Fibroblast of skin of abdomen (primary cell): ENCODE data around the gene GRIK2.
"Not testable (repeated sequence)": the region's sequence is repeated elsewhere in the genome, so short reads cannot be mapped to it uniquely, and the experiment has no call there.

Source experiments
- DNase-seq: peaks from one replicate; pipeline ENCODE4 v3.0.0-alpha.2; 2013

GRIK2 gene

DNA sequence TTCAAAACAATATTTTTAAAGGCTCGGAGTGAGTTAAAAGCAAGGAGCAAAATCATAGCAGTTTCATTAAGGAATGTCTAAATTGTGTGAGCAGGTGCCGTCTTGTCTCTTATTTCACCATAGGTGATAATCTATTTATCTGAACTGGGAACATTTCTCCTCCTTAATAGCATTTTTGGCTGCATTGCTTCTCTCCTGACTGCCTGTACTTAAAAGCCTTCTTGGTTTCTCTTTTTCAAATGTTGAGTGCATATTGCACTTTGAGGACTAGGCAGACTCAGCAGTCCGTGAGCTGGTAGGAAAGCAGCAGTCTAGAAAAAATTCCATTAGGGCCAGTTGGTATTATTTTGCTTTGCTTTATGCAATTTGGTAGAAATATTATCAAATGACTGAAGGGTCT, 645.9 kb downstream of the GRIK2 start:
- no peak for DNase-seq

DNA sequence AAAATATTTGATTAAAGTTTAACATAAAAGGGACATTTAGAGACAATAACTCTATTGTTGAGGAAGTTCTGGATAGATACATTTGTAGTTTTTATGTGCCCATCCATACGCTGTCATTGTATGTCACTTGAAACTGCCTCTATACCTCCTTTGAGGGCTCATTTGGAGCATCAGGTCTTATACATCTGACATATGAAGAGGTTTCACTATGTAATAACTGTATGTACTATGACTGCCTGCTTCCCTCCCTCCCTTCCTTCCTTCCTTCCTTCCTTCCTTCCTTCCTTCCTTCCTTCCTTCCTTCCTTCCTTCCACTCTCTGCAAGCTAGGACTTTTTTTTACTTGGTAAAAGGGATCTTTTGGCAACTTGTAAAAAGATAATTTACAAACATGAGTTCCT, 657.5 kb downstream of the GRIK2 start:
- no peak for DNase-seq

DNA sequence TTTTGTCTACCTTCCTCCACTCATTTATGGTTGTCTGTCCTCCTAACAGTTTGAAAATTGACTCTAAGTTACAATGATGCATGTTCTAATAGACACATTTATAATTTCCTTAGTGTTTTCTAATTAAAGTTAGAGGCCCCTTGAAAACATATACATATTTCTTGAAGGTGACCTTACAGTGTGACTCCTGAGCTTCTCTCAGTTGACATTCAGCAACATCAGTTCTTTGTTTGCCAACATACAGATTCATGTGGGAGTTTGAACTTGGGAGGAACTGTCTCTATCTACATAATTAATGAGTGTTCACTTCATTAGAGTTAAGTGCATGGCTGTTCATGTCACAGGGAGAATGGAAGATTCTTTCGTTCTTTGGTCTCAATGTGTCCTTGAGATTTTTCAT, 658.2 kb downstream of the GRIK2 start:
- DNase-seq: no peak

DNA sequence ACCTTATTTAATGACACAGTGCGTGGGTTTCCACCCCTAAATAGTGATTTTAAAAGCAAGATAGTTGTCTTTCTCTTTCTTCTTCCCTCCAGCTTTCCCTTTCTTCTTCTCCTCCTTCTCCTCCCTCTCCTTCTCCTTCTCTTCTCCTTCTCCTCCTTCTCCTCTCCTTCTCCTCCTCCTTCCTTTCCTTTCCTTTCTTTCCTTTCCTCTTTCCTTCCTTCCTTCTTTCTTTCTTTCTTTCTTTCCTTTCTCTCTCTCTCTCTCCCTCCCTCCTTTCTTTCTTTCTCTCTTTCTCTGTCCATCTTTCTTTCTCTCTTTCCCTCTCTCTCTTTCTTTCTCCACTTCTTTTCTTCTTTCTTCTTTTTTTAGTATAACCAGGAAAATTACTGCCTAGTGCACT, 670.6 kb downstream of the GRIK2 start:
- DNase-seq: no peak

DNA sequence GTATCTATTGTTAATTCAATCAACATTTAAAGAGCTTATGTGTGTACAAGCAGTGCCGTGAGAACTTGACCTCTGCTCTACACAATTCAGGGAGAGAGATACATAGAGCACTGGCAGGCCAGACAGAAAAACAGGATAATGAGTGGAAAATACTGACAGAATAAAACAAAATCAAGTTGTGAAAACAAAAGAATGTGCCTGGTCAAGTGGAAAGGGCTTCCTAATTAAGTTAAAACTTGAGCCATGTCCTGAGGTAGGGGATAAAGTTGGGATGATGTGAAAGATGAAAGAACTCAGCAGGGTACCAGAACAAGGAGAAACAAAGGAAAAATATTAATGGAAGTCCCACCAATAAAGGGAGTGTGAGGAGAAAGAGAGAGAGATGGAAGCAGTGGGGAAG, 672.8 kb downstream of the GRIK2 start:
- no peak for DNase-seq

DNA sequence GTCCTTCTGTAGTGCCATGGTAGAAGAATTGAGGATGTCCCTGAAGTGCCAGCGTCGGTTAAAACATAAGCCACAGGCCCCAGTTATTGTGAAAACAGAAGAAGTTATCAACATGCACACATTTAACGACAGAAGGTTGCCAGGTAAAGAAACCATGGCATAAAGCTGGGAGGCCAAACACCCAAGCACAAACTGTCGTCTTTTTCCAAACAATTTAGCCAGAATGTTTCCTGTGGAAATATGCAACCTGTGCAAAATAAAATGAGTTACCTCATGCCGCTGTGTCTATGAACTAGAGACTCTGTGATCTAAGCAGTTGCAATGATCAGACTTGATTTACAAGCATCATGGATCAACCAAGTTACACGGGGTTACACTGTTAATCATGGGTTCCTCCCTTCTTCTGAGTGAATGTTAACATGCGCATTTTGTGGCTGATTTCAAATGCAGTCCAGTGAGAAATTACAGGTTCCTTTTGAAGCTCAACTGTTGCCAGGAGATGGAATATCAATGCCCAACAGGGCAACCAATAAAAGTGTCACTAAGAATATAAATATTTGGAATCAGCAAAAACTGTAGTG, 674.9 kb downstream of the GRIK2 start:
- DNase-seq: no peak

DNA sequence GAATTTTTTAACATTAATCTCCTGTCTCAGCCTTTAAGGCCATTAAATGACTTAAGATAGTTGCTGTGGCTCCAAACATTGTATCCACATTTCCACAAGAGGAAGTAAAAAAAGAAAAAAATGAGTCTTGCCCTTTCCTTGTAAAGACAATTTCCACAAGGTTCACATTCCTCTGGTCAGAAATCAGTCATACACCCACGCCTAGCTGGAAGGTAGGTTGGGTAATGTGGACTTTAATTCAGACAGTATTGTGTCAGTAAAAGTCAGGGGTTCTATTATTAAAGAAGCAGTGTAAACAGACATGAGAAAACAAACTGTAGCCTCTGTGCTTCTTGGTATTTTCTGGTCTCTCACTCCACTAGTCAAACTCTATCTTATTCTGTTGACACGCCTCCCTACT, 682.0 kb downstream of the GRIK2 start:
- DNase-seq: no peak

DNA sequence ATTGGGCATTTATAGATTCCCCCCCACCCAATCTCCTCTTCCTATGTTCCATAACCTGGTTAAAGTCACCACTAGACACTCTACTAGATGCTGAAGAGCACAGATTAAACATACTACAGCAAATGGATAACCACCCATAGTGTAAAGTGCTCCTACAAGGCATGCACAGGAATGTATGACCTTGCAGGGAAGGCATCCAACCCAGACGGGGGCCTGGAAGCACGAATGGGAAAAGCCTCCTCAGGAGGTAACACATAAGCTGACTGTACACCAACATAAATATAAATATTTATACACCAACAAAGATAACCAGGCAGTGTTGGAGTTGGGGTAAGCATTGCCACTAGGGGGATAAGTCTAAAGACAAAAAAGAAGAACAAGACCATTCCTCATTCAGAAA, 691.7 kb downstream of the GRIK2 start:
- DNase-seq: no peak

DNA sequence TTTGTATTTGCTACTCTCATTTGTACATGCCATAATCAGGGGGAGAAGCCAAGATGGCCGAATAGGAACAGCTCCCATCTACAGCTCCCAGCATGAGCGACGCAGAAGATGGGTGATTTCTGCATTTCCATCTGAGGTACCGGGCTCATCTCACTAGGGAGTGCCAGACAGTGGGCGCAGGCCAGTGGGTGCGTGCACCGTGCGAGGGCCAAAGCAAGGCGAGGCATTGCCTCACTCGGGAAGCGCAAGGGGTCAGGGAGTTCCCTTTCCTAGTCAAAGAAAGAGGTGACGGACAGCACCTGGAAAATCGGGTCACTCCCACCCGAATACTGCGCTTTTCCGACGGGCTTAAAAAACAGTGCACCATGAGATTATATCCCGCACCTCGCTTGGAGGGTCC, 694.7 kb downstream of the GRIK2 start:
- not testable (repeated sequence) for DNase-seq

DNA sequence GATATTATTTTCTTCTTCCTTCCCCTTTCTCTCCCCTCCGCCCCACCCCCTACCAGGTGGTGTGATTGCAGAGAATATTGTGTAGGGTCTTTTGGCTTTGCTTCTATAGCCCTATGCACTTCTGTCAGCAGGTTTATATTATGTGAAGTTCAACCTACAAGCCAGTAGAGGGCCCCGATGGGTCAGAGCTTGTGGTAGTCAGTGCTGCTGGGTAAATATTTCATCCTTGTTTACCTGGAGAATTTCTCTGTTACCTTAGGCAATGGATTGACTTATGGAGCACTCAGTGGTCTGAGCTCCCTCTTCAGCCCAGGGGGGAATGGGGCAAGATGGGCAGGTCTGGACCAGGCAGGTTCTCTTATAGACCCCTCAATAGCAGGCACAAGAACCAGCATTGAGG, 720.9 kb downstream of the GRIK2 start:
- no peak for DNase-seq

DNA sequence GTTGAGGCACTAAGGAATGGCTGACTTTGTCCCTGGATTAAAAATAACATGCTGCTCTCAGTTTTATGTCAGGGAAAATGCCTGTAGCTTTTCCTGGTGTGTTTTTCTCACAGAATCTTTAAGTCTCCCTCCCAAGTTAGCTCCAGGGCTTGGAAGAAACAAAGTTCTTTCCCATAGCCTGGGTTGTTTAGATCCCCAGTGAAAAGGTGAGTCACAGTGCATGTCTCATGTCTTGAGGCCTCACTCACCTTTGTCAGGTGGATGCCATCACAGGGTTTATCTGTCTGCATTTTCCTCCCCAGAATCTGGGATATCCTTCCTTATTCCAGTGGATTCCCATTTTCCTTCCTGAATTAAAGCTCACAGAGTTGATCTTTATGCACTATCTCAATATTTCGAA, 722.4 kb downstream of the GRIK2 start:
- no peak for DNase-seq

DNA sequence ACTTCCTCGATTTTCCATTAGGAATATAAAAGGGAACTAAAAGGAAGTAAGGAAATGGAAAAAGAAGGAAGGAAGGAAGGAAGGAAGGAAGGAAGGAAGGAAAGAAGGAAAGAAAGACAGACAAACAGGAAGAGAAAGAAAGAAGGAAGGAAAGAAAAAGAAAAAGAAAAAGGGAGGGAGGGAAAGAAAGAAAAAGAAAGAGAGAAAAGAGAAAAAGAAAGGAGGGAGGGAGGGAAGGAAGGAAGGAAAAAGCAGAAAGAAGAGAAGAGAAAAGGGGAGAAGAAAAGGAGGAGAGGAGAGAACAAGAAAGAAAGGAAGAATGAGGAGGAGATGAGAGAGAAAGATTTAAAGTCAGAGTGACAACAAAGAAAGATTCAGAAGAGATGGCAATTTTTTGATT, 724.5 kb downstream of the GRIK2 start:
- DNase-seq: no peak
